Panc1 (cell line): ENCODE results near the gene FN1.
"Not testable (repeated sequence)": the region's sequence is repeated elsewhere in the genome, so short reads cannot be mapped to it uniquely, and the experiment has no call there.

Experiments
- CTCF ChIP-seq: fragments of 450-650 bp; IDR thresholded peaks from 2 replicates; pipeline ENCODE4 v1.5.1; 2017; ENCODE audit warnings: mild to moderate bottlenecking
- REST ChIP-seq, 2 experiments: IDR thresholded peaks; 2 replicates each; pipeline ENCODE4 v1.6.1; 2011 to 2012; ENCODE audit warnings: low read depth in 2 of 2, control low read depth in 1 of 2, low read length in 1 of 2, mild to moderate bottlenecking in 1 of 2, moderate library complexity in 1 of 2; ENCODE audit not compliant: insufficient read depth in 1 of 2
- TCF7L2 ChIP-seq: IDR thresholded peaks from 2 replicates; pipeline ENCODE4 v1.6.1; 2011; ENCODE audit warnings: mild to moderate bottlenecking, low read depth, low read length, inconsistent platforms

GRCh38 chr2:215410181-215410931, 25.5 kb downstream of the FN1 start:
- not testable (repeated sequence) for TF ChIP-seq CTCF; REST (IDR thresholded peaks at IDR 0.05; ENCODE audit: insufficient read depth in 1 of 2, low read depth in 2 of 2, low read length in 1 of 2); TCF7L2
